Activated CD8-positive, alpha-beta memory T cell treated with anti-CD3 and anti-CD28 coated beads for 48 hours (primary cell): ENCODE results near the gene RIPOR3.

ENCODE experiments used
- DNase-seq, 3 experiments: peaks; one replicate each; pipeline ENCODE4 v3.0.0-alpha.2; 2020; ENCODE audit warnings: low read depth in 2 of 3, low spot score in 2 of 3

Gene RIPOR3

DNA sequence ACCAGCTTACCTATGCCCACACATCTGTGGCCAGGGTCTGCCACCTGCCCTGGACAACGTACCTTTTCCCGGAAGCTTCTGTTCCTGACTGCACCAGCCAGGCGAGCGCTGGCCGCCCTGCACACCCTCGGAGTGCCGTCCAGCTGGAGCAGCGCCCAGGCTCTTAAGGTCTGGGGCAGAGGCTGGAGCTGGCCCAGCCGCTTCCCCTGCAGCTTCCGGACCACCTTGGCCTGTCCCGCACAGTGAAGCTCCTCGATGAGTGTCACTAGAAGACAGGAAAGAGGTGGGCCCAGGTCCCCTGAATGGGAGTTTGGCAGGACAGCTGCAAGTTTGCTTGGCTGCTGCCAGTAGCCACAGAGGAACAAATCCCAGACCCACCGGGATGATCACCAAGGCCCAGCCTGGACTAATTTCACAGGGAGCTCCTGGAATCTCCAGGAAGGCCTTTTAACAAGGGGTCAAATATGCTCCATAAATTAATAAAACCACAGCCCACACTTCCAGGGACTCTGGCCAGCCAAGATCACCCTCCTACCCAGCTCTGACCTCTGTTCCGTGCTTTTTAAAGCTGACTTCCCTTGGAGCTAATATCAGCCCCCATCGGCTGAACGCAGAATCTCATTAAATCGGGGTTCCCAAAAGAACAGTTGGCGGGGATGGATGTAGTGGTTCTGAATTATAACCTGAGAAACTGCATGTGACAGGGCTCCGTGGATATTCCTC lies 98.9 kb downstream of the RIPOR3 start:
- DNase-seq, result no peak

DNA sequence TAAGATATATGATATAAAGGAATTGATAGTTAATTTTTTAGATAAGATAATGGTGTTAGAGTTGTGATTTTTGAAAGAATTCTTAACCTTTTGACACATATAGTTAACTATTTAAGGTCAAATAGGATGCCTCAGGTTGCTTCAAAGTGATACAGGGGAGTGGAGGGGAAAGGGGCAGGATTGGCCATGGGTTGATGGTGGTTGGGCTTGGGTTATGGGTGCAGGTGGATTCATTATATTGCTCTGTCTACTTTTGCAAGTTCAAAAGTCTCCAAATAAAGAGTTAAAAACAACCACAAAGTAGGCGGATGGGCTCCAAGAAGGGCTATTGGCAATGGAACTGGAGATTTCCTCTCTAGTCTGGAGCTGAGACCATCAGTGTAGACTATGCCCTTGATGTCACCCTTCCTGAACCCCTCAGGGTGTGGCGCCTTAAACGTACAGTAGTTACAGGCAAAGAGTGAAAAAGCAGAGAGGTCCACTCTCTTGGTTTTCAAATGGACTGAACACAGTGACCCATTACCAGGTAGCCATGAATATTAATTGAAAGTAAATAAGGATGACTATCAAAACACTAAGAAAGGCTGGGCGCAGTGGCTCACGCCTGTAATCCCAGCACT lies 100.0 kb downstream of the RIPOR3 start:
- DNase-seq, result no peak

DNA sequence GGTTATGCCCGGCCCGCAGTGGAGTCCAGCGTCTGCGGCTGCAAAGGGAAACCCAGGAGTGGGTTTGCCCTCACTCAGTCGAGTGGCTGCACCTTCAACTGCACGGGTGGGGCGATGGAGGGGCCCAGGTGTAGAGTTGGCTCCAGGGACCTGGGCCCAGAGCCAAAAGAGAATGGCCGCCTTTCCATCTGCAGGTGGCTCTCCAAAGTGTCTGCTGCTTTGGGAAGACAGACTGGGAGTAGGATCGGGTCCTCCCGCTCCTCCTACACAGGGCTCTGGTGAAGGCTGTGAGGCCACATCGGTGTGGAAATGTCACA lies 101.0 kb downstream of the RIPOR3 start:
- no peak for DNase-seq

DNA sequence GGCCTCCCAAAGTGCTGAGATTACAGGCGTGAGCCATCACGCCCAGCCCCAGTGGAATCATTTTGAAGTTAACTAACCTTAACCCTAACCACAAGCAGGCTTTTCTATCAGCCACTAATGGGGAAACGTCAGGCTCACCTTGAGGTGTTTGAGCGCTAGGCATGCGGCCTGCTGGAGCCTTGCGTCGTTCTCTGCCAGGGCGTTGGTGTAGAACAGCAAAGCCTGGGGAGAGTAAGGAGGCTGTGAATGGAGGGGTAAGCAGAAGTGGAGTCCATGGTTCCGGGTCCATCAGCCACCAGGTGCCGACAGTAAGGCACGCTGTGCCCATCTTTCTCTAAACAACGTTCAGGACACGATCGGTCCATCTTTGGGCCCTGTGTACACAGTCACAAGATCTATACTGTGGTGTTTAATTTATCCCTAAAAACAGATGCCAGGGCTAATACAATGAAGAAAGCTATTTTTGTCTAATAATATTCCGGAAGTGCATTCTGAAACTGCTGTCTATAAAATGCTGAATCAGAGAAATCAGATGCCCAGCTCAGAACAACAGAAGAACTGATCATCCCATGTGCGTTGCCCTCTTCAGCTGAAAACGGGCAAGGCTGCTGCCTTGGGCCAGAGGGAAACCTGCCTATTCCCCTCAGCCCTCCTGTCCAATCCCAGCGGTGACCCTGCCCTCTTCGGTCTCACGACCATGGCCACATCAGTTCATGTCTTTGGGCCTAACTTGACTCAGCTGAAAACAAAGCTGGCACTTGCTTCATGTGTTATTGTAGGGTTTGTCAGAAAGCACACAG lies 101.6 kb downstream of the RIPOR3 start:
- no peak for DNase-seq

DNA sequence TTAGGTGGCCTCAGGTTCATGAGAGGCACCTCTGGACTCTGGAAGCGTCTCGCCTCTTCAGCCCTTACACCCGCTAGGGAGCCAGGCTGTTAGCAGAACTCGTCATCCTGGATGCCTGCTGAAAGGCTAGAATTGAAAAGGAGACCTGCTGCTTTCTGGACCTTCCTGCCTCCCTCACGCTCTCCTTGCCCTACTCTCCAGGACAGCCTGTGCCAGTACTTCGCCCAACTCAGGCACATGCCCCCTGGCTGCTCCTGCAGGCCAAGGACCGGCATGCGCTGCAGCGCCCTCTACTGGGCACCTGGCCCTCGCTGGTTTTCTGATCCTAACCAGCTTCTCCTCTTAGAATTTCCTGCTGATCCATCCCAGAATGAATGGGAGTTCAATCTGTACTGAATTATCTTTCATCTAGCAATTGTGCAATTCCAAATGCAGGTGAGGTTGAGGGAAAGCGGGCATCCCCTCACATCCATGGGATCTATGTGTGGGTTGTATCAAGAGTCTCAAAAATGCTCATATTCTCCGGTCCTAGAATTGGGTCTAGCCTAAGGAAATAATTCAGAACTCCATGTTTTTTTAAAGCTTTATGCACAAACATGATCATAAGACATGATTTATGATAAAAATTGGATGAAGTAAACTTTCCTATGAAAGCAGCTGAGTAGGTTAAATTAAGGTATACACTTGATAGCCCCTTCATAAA lies 103.2 kb downstream of the RIPOR3 start:
- peak; percentile 31 to 80 (median 66) for DNase-seq

DNA sequence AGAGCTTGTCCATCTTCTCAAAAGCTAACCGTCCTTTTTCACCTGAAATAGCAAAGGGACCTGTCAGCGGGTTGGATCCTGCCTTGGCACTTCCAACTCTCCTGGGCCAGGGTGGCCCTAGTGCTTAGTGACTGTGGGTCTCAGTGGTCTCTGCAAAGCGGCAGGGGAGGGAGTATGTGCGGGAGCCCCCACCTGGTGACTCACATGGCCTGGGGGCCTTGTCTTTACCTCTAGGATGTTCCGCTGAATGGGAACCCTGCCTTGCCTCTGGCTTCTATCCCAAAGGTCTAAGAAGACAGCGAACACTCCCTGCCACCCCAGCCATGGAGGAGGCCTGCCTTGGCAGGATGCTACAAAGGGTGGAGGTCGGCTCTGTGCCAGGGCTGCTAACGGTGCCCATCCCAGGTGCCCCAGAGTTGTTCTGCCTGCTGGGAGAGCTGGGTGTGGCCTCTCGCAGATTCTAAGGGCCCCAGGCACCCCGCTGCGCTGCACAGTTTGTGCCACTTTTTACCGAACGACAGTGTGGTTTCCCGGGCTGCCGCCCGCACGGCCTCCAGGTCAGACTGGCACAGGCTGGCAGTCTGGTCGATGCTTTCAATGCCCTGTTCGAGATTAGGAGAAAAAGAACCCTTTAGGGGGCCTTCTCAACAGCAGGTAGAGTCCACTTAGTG lies 103.9 kb downstream of the RIPOR3 start:
- no peak for DNase-seq

DNA sequence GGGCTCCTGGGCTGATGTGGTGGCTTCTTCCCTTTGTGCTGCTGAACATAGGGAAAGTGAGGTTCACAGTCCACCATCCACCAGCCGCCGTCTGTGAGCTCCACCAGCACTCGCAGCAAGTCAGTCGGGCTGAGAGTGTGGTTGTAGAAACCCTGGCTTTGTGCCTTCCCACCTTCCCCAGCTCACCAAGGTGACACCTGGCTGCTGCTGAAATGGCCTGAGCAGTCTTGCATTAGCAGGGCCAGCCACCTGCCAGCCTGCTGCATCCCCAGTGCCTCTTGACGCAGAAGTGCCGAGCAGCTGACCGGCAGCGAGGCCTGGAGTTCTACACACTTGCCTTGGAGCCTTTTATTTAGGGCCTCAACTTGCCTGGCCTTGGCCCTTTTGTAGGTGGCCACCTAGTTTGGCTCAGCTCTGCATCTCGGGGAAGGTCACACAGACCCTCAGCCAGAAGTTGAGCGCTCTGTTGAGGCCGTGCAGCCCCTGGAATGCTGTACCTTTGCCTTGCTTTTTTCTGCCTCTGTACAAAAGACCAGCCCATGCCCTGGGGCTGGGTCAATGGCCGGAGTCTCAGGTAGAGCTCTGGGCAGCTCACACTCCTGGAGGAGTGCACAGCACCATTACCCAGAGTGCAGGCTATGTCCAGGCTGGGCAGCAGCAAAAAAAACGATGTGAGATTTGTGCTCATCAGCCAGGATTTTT lies 104.7 kb downstream of the RIPOR3 start:
- DNase-seq, result no peak

DNA sequence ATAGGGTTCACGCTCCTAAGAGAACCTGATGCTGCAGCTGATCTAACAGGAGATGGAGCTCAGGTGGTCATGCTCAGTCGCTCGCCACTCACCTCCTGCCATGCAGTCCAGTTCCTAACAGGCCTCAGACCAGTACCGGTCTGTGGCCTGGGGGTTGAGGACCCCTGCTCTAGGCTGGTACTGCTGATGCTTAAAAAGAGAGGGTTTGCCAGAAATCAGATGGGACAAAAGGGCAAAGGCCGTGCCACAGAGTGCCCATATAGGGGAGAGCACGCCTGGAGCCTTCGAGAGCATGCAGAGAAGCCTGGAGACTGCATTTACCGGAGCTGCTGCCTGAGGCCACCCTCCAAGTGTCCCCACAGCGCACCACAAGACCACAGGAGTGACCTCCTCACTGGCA lies 105.7 kb downstream of the RIPOR3 start:
- DNase-seq, result no peak

DNA sequence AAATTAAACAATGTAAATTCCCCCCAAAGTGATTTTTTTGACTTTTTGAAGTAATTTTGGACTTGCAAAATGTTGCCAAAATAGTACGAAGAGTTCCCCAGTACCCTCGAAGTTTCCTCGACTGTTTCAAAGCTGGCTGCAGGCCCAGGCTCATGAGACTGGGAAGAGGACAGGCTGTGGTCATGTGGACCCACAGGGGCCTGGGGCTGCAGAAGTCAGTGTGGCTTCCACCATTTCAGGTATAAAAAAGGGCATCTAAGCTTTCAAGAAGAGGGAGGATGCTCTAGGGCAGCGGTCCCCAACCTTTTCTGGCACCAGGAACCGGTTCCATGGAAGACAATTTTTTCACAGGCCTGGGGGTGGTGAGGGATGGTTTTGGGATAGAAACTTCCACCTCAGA lies 106.1 kb downstream of the RIPOR3 start:
- DNase-seq, result no peak

DNA sequence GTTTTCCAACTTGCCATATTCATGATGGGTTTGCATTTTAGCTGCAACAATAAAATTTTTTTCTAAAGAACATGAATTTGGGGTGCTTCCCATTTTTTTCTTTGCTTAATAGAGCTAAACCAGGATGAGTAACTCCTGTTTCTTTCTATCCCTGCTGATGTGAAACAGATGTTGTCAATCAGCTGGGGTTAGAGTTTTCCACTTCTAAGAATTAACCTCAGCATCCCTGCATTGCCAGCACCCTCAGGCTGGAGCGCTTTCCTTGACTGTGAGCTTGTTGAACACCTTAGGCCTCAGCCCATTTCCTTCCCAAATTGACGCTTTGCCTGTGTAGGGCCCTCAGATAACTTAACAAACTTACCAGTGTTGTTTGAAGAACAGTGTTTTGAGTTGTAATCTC lies 106.7 kb downstream of the RIPOR3 start:
- no peak for DNase-seq

DNA sequence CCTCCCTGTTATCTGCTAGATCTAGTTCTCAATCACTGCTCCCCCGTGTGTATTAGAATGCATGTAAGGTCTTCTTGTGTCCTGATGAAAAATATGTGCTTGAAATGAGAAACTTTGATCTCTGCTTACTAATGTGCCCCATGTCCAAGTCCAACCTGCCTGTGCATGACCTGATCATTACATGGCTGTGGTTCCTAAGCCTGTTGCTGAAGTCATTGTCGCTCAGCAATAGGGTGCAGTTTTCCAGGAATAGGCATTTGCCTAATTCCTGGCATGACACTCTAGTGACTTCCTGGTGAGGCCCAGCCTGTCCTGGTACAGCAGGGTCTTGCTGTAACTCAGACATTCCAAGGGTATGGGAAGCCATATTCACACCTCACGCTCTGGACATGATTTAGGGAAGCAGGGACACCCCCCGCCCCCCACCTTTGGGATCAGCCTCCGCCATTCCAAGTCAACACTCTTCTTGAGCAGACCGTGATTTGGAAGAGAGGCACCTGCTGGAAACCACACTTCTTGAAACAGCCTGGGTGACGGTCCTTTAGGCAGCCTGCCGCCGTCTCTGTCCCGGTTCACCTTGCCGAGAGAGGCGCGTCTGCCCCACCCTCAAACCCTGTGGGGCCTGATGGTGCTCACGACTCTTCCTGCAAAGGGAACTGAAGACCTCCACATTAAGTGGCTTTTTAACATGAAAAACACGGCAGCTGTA lies 107.7 kb downstream of the RIPOR3 start:
- DNase-seq, result no peak

DNA sequence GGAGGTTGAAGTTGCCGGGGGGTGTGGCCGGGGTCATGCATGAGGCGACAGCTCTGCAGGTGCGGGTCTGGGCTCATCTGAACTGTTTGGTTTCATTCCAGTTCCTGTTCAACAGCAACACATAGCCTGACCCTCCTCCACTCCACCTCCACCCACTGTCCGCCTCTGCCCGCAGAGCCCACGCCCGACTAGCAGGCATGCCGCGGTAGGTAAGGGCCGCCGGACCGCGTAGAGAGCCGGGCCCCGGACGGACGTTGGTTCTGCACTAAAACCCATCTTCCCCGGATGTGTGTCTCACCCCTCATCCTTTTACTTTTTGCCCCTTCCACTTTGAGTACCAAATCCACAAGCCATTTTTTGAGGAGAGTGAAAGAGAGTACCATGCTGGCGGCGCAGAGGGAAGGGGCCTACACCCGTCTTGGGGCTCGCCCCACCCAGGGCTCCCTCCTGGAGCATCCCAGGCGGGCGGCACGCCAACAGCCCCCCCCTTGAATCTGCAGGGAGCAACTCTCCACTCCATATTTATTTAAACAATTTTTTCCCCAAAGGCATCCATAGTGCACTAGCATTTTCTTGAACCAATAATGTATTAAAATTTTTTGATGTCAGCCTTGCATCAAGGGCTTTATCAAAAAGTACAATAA lies 108.6 kb downstream of the RIPOR3 start:
- DNase-seq, result no peak

DNA sequence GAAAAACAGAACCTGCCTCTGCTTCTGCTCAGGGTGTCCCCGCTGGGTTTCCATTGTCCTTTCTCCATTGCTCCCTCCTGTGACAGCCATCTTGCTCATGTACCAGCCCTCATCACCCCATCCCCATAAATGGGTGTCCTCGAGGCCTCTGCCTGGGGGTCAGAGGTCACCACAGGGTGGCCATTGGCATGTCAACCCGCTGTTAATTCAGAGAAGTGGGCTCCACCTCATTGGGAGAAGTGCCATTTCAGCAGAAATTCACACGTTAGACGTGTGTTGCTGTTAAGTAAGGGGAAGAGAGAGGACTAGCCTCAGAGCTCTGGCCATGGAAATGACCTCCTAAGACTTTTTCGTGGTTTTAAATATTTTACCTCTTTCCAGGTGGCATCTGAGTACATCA lies 109.2 kb downstream of the RIPOR3 start:
- no peak for DNase-seq

DNA sequence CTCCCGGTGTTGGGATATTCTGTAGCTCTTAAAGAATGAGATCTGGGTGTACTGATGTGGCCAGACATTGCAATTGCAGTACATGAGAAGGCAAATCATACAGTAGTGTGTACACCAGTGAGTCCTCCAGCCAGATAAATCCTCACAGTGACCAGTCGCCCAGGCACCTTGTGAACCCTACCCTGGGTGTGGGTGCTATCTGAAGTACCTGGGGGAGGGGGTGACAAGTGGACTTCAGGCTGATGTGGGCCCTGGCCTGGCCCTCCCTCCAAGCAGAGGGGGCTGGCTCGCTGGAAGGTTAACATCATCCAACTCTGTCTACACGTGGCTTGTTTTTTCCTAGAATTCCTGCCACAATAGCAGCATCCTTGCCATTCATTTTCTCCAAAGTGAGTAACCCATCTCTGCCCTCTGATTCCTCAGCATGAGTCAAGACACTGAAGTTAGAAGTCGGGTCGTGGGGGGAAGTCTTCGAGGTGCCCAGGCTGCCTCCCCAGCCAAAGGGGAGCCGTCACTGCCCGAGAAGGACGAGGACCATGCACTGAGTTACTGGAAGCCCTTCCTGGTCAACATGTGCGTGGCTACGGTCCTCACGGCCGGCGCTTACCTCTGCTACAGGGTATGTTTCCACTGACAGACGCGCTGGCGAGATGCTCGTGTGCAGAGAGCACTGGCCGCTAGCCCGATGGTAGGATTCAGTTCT lies 110.3 kb downstream of the RIPOR3 start:
- no peak for DNase-seq

DNA sequence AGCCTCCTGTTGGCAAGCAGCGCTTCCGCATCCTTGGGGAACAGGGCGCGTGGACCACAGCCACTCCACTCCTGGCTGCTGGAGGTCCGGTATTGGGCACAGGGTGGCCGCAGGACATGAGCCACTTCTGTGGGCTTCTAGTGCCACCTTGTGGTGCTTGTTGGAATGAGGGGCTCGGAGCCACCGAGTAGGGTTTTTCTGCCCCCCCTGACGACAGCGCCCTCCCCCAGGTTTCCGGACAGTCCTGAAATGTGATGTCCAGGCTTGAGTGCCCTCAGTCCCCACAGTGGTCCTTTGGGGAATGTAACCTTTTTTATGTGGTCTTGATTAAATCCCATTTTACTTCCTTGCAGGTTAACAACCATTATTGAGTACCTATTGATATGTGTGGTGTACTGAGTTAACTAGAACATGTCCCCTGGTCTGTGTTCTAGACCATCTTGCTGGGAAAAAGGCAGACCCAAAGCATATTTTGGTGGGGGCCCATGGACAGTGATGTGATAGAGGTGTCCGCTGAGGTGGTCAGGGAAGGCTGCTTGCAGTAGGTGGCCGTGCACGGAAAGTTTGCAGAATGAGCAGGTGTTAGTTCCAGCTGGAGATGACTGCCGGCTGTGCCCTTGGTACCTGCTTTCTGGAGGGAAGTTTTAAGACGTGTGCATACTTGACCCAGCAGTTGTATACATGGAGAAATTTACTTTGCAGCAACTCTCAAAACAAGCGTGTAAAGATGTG lies 111.2 kb downstream of the RIPOR3 start:
- no peak for DNase-seq

DNA sequence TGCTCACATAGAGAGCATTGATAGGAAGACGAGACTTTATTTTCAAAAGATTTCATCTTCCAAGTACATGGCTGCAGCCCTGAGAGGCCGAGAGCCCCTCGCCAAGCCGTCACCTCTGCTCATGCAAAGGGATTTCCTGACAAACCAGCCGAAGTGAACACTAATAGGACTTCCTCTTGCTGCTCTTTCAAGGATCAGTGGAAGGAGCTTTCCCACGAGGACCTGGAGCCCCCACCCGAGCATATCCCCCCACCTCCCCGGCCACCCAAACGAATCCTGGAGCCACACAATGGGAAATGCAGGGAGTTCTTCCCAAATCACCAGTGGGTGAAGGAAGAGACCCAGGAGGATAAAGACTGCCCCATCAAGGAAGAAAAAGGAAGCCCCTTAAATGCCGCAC lies 111.8 kb downstream of the RIPOR3 start:
- DNase-seq, result no peak

DNA sequence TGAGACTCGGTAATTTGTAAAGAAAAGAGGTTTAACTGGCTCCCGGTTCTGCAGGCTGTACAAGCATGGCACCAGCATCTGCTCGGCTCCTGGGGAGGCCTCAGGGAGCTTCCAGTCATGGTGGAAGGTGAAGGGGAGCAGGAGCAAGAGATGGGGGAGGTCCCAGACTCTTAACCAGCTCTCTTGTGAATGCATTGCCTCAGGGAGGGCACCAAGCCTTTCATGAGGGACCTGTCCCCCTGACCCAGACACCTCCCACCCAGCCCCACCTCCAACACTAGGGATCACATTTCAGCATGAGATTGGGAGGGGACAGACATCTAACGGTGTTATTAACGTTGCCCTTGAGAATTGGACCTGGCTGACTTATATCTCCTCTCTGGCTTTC lies 112.6 kb downstream of the RIPOR3 start:
- no peak for DNase-seq

DNA sequence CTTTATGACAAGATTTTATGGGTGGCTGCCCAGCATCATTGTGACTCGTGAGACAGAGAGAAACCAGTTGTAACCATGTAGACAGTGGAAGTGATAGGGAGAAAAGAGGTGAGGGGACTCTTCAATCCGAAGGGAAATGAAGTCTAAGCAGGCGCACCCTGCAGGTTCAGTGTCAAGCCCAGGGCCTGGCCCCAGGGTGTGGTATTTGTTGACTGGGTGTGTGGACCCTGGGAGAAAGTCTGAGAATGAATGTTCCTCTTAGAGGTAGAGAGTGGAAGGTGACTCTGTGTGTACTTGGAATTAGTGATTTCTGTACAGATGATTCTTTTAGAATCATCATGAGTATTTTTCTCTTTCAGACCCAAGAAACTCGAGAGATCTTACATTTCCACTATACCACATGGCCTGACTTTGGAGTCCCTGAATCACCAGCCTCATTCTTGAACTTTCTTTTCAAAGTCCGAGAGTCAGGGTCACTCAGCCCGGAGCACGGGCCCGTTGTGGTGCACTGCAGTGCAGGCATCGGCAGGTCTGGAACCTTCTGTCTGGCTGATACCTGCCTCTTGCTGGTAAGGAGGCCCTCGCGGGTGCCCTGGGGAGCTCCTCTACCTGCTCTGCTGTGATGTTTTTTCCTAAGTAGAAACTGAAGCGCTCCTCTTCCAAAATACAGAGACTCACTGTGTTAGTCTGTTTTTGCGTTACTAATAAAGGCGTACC lies 113.1 kb downstream of the RIPOR3 start:
- no peak for DNase-seq
